Fibroblast of lung (primary cell): ENCODE measurements around the gene CMIP. TPM values are rescaled to one million over a fixed set of nuclear protein-coding genes. Genes with fewer than 3 reads are reported as not detected.

Source experiments
- DNase-seq, 2 donors: peaks; one replicate each; pipeline versions ENCODE4 v3.0.0 to v3.0.0-alpha.2; 2010; ENCODE audit warnings: low read depth in 2 of 2
- H2AFZ ChIP-seq: 2 replicates; pipeline ENCODE4 v1.5.1; 2012; ENCODE audit warnings: low read length, control low read depth, inconsistent platforms
- H3K27ac ChIP-seq: 2 replicates; pipeline ENCODE4 v1.5.1; 2011; ENCODE audit warnings: low read length, control low read depth; ENCODE audit not compliant: insufficient read depth
- H3K27me3 ChIP-seq: 2 replicates; pipeline ENCODE4 v1.5.1; 2011; ENCODE audit warnings: mild to moderate bottlenecking, low read length; ENCODE audit not compliant: control insufficient read depth, insufficient read depth
- H3K36me3 ChIP-seq: 2 replicates; pipeline ENCODE4 v1.5.1; 2011; ENCODE audit warnings: low read length; ENCODE audit not compliant: control insufficient read depth, insufficient read depth
- H3K4me1 ChIP-seq: 2 replicates; pipeline ENCODE4 v1.5.1; 2011; ENCODE audit warnings: low read length; ENCODE audit not compliant: control insufficient read depth, insufficient read depth; ENCODE audit errors: extremely low read depth
- H3K4me2 ChIP-seq: 2 replicates; pipeline ENCODE4 v1.5.1; 2011; ENCODE audit warnings: low read length, control low read depth; ENCODE audit not compliant: insufficient read depth; ENCODE audit errors: extremely low read depth
- H3K4me3 ChIP-seq, 4 experiments: fragments of 200-600 bp in 1 of 4; sonication (generic) in 1 of 4; replicated peaks in 1 of 4; 2 replicates each; pipeline ENCODE4 v1.5.1; 2011 to 2016; ENCODE audit warnings: low read length in 4 of 4, low read depth in 3 of 4, mild to moderate bottlenecking in 3 of 4, control low read depth in 2 of 4, inconsistent platforms in 1 of 4, mixed read lengths in 1 of 4; ENCODE audit not compliant: insufficient read depth in 1 of 4; ENCODE audit errors: control extremely low read depth in 1 of 4
- H3K79me2 ChIP-seq: 2 replicates; pipeline ENCODE4 v1.5.1; 2012; ENCODE audit warnings: mild to moderate bottlenecking, low read length, inconsistent platforms; ENCODE audit not compliant: control insufficient read depth, insufficient read depth
- H3K9ac ChIP-seq: 2 replicates; pipeline ENCODE4 v1.5.1; 2011; ENCODE audit warnings: mild to moderate bottlenecking, low read length, control low read depth; ENCODE audit not compliant: insufficient read depth
- H3K9me3 ChIP-seq: 2 replicates; pipeline ENCODE4 v1.5.1; 2012; ENCODE audit warnings: low read depth, low read length; ENCODE audit not compliant: control insufficient read depth, insufficient read depth
- H4K20me1 ChIP-seq: 2 replicates; pipeline ENCODE4 v1.5.1; 2011; ENCODE audit warnings: low read length; ENCODE audit not compliant: control insufficient read depth, insufficient read depth; ENCODE audit errors: extremely low read depth
- CTCF ChIP-seq, 2 donors: IDR thresholded peaks in 1 of 2; conservative IDR thresholded peaks in 1 of 2; 1 replicate in 1 of 2; 2 replicates in 1 of 2; pipeline ENCODE4 v1.5.1; 2011 to 2012; ENCODE audit warnings: low read length in 2 of 2, control low read depth in 1 of 2, inconsistent platforms in 1 of 2, low read depth in 1 of 2, mild to moderate bottlenecking in 1 of 2
- EZH2 ChIP-seq: IDR thresholded peaks from 2 replicates; pipeline ENCODE4 v1.5.1; 2012; ENCODE audit warnings: low read length, control low read depth, mild to moderate bottlenecking; ENCODE audit errors: missing control alignments
- polyA plus RNA-seq, 2 donors: library from polyadenylated mRNA; depleted of rRNA in 1 of 2; stranded (reverse) in 1 of 2; unstranded in 1 of 2; fragments of >200 nt; gene quantifications; 2 replicates each; pipeline ENCODE4 v1.2.1, GENCODE V29; 2011 to 2012; ENCODE audit warnings: missing spikeins in 1 of 2
- total RNA-seq: library from RNA; depleted of rRNA; stranded (reverse); fragments of >200 nt; gene quantifications from 2 replicates; pipeline ENCODE4 v1.2.1, GENCODE V29; 2014

The CMIP gene
- total and polyA plus RNA-seq, 2 donors (not counting 1 experiment from before 2014, with no cell fraction given), result 1.9 to 5.1 TPM

- Histone ChIP-seq H3K27ac (no peak overlapping the region), H3K27me3 (no peaks in the 10 kb centered on the region), H3K79me2 (no peaks in the 10 kb centered on the region)
These were observed 206.5 kb downstream of the CMIP start for GRCh38 chr16:81650982-81651562.

GRCh38 chr16:81651758-81652718 lies 207.4 kb downstream of the CMIP start:
- Histone ChIP-seq H3K36me3 (peaks cover 1% of the 10 kb centered on the region), H3K79me2 (no peaks in the 10 kb centered on the region), H3K9ac (no peak overlapping the region), H2AFZ (no peak overlapping the region), H3K9me3 (no peaks in the 10 kb centered on the region), H3K4me2 (no peak overlapping the region), H3K27me3 (no peaks in the 10 kb centered on the region), H3K4me1 (peaks cover 3% of the 10 kb centered on the region), H3K27ac (no peak overlapping the region), H4K20me1 (no peaks in the 10 kb centered on the region), H3K4me3 (no peak overlapping the region)
- peak in 1 of 2 donors; percentile 27 for DNase-seq
- no peak for TF ChIP-seq CTCF (conservative IDR thresholded peaks at IDR 0.05 in 1 of 2, IDR thresholded peaks at IDR 0.05 in 1 of 2; ENCODE audit: low read depth in 1 of 2, low read length in 2 of 2)
- no peak for TF ChIP-seq EZH2

More at GRCh38 chr16:81650982-81651562, 206.5 kb downstream of the CMIP start:
- Histone ChIP-seq H3K4me2 (no peak overlapping the region), H3K9me3 (no peaks in the 10 kb centered on the region), H2AFZ (no peak overlapping the region), H4K20me1 (no peaks in the 10 kb centered on the region), H3K4me3 (no peak overlapping the region), H3K4me1 (peaks cover 3% of the 10 kb centered on the region), H3K9ac (no peak overlapping the region), H3K36me3 (peaks cover 1% of the 10 kb centered on the region)
- TF ChIP-seq CTCF (conservative IDR thresholded peaks at IDR 0.05 in 1 of 2, IDR thresholded peaks at IDR 0.05 in 1 of 2; ENCODE audit: low read depth in 1 of 2, low read length in 2 of 2) (no peak), EZH2 (no peak)
- peak; percentile 54 to 60 for DNase-seq

- no peaks in the 10 kb centered on the region for H3K27me3 ChIP-seq
- H3K27ac ChIP-seq, result no peak overlapping the region
- H3K9ac ChIP-seq, result no peak overlapping the region
- no peaks in the 10 kb centered on the region for H3K79me2 ChIP-seq
- H3K4me3 ChIP-seq, result no peak overlapping the region
- peaks cover 1% of the 10 kb centered on the region for H3K36me3 ChIP-seq
- H3K4me2 ChIP-seq, result no peak overlapping the region
- H3K4me1 ChIP-seq, result peaks cover 3% of the 10 kb centered on the region
- H3K9me3 ChIP-seq, result no peaks in the 10 kb centered on the region
- H2AFZ ChIP-seq, result no peak overlapping the region
- H4K20me1 ChIP-seq, result no peaks in the 10 kb centered on the region
- no peak for TF ChIP-seq CTCF (conservative IDR thresholded peaks at IDR 0.05 in 1 of 2, IDR thresholded peaks at IDR 0.05 in 1 of 2; ENCODE audit: low read depth in 1 of 2, low read length in 2 of 2)
- TF ChIP-seq EZH2, result no peak
- DNase-seq, result no peak
These were observed 208.3 kb downstream of the CMIP start for GRCh38 chr16:81652798-81653505.
